CD14-positive monocyte (primary cell): ENCODE measurements around the gene STK11IP. TPM values are rescaled to one million over a fixed set of nuclear protein-coding genes. Genes with fewer than 3 reads are reported as not detected.

Experiments
- DNase-seq, 3 donors: peaks; one replicate each; pipeline ENCODE4 v3.0.0-alpha.2; 2011 to 2022
- H2AFZ ChIP-seq: 2 replicates; pipeline ENCODE4 v1.6.0; 2012; ENCODE audit warnings: mild to moderate bottlenecking, low read depth, low read length, inconsistent platforms; ENCODE audit not compliant: insufficient read depth, poor library complexity, severe bottlenecking
- H3K27ac ChIP-seq, 2 donors: 1 replicate in 1 of 2; 2 replicates in 1 of 2; pipeline ENCODE4 v1.5.1; 2012 to 2013; ENCODE audit warnings: low read length in 2 of 2, control low read depth in 1 of 2, inconsistent platforms in 1 of 2, low read depth in 1 of 2, mild to moderate bottlenecking in 1 of 2
- H3K27me3 ChIP-seq, 2 donors: one replicate each; pipeline versions ENCODE4 v1.6.0 to v1.6.1; 2011 to 2013; ENCODE audit warnings: low read length in 2 of 2; ENCODE audit not compliant: control insufficient read depth in 2 of 2, insufficient read depth in 2 of 2
- H3K36me3 ChIP-seq, 2 donors: replicated peaks in 1 of 2; 1 replicate in 1 of 2; 2 replicates in 1 of 2; pipeline versions ENCODE4 v1.5.1 to v1.6.1; 2012 to 2013; ENCODE audit warnings: low read length in 2 of 2, control low read depth in 1 of 2, inconsistent platforms in 1 of 2, mild to moderate bottlenecking in 1 of 2; ENCODE audit not compliant: insufficient read depth in 2 of 2, control insufficient read depth in 1 of 2
- H3K4me1 ChIP-seq, 2 donors: 1 replicate in 1 of 2; 2 replicates in 1 of 2; pipeline versions ENCODE4 v1.5.1 to v1.6.1; 2012 to 2013; ENCODE audit warnings: low read length in 2 of 2, control low read depth in 1 of 2, inconsistent platforms in 1 of 2, mild to moderate bottlenecking in 1 of 2, moderate library complexity in 1 of 2; ENCODE audit not compliant: insufficient read depth in 2 of 2, control insufficient read depth in 1 of 2
- H3K4me2 ChIP-seq: replicated peaks from 2 replicates; pipeline ENCODE3; 2012; ENCODE audit warnings: low read length, moderate library complexity, mild to moderate bottlenecking; ENCODE audit not compliant: poor library complexity, severe bottlenecking; ENCODE audit errors: extremely low read depth
- H3K4me3 ChIP-seq, 3 experiments: fragments of 200-600 bp in 1 of 3; sonication (generic) in 1 of 3; replicated peaks in 1 of 3; 1 replicate in 2 of 3; 2 replicates in 1 of 3; pipeline ENCODE4 v1.5.1; 2011 to 2013; ENCODE audit warnings: low read length in 3 of 3, mild to moderate bottlenecking in 3 of 3, control low read depth in 2 of 3, low read depth in 2 of 3, inconsistent platforms in 1 of 3, moderate library complexity in 1 of 3
- H3K79me2 ChIP-seq: 2 replicates; pipeline ENCODE4 v1.6.0; 2012; ENCODE audit warnings: mild to moderate bottlenecking, control low read depth, inconsistent platforms, low read length, moderate library complexity; ENCODE audit not compliant: insufficient read depth
- H3K9ac ChIP-seq: 2 replicates; pipeline ENCODE4 v1.6.0; 2017; ENCODE audit warnings: low read length, mild to moderate bottlenecking; ENCODE audit not compliant: insufficient read depth, poor library complexity, severe bottlenecking
- H3K9me3 ChIP-seq, 2 donors: replicated peaks in 1 of 2; 1 replicate in 1 of 2; 2 replicates in 1 of 2; pipeline versions ENCODE4 v1.5.1 to v1.6.1; 2012 to 2013; ENCODE audit warnings: low read length in 2 of 2, control low read depth in 1 of 2; ENCODE audit not compliant: control insufficient read depth in 1 of 2, insufficient read depth in 1 of 2
- H4K20me1 ChIP-seq: 2 replicates; pipeline ENCODE4 v1.6.0; 2012; ENCODE audit warnings: mild to moderate bottlenecking, low read length, control low read depth, moderate library complexity; ENCODE audit not compliant: insufficient read depth
- H3K27ac Mint-ChIP-seq, 7 donors: one replicate each; pipeline ENCODE4 v1.8.0; 2020; ENCODE audit warnings: mild to moderate bottlenecking in 7 of 7, mixed read lengths in 7 of 7, moderate library complexity in 6 of 7, inconsistent platforms in 2 of 7
- H3K27me3 Mint-ChIP-seq, 3 donors: one replicate each; pipeline ENCODE4 v1.8.0; 2021 to 2022; ENCODE audit warnings: low read depth in 3 of 3, mild to moderate bottlenecking in 3 of 3, mixed read lengths in 3 of 3, moderate library complexity in 3 of 3, inconsistent platforms in 1 of 3
- H3K36me3 Mint-ChIP-seq, 2 donors: one replicate each; pipeline ENCODE4 v1.8.0; 2020; ENCODE audit warnings: mixed read lengths in 2 of 2, inconsistent platforms in 1 of 2, mild to moderate bottlenecking in 1 of 2
- H3K4me1 Mint-ChIP-seq: one replicate; pipeline ENCODE4 v1.8.0; 2020; ENCODE audit warnings: mild to moderate bottlenecking, mixed read lengths
- H3K4me3 Mint-ChIP-seq, 2 donors: one replicate each; pipeline ENCODE4 v1.8.0; 2020; ENCODE audit warnings: mild to moderate bottlenecking in 2 of 2, mixed read lengths in 2 of 2, moderate library complexity in 1 of 2
- H3K9me3 Mint-ChIP-seq, 7 donors: one replicate each; pipeline ENCODE4 v1.8.0; 2020 to 2022; ENCODE audit warnings: mixed read lengths in 7 of 7, mild to moderate bottlenecking in 6 of 7, moderate library complexity in 6 of 7, inconsistent platforms in 2 of 7
- CTCF ChIP-seq: fragments of 200-600 bp; IDR thresholded peaks from one replicate; pipeline ENCODE4 v1.8.0; 2022; ENCODE audit warnings: antibody characterized with exemption, mild to moderate bottlenecking
- WGBS: methylation state at CpG from one replicate; pipeline ENCODE4 v1.1.5; 2013; ENCODE audit warnings: missing lambda C conversion rate; ENCODE audit not compliant: insufficient coverage; 5-methylcytosine and 5-hydroxymethylcytosine counted together
- intact Hi-C, 2 donors: fragments of 100-400 bp; cut with micrococcal nuclease; formaldehyde crosslinking; loops; one replicate each; pipeline versions ENCODE4 v1.15.0 to v1.15.1; 2023
- polyA plus RNA-seq, 3 donors: library from polyadenylated mRNA; depleted of rRNA in 1 of 3; unstranded in 2 of 3; stranded (reverse) in 1 of 3; fragments of 300-500 nt in 2 of 3; fragments of >200 nt in 1 of 3; fragmentation: Illumina TruSeq in 2 of 3; gene quantifications; 1 replicate in 2 of 3; 2 replicates in 1 of 3; pipeline ENCODE4 v1.2.3, GENCODE V29; 2012 to 2021

Gene STK11IP
- polyA plus RNA-seq, 3 donors, result 13.0 to 79.1 (median 15.7) TPM

GRCh38 chr2:219656526-219656925 is 58.9 kb downstream of the STK11IP start:
- no peak for DNase-seq
- H3K9me3 Mint-ChIP-seq, result peaks cover 4 to 17% (median 13%) of the 10 kb centered on the region in 7 donors
- H3K4me3 ChIP-seq, result no peak overlapping the region

GRCh38 chr2:219658196-219658846 is 60.7 kb downstream of the STK11IP start:
- Mint-ChIP-seq H3K27me3 (peaks cover 9 to 25% (median 14%) of the 10 kb centered on the region in 3 donors), H3K9me3 (peaks cover 7 to 25% (median 16%) of the 10 kb centered on the region in 7 donors), H3K4me3 (no peak overlapping the region), H3K4me1 (no peaks in the 10 kb centered on the region), H3K27ac (no peak overlapping the region), H3K36me3 (no peaks in the 10 kb centered on the region)
- intact Hi-C loops, result no loop called here
- TF ChIP-seq CTCF, result no peak
- no peak overlapping the region for H3K27ac ChIP-seq
- H3K79me2 ChIP-seq, result no peaks in the 10 kb centered on the region
- no peaks in the 10 kb centered on the region for H3K36me3 ChIP-seq
- H3K4me2 ChIP-seq, result no peak overlapping the region
- H4K20me1 ChIP-seq, result no peaks in the 10 kb centered on the region
- H2AFZ ChIP-seq, result no peak overlapping the region
- 88% methylated on average over 3 of the region's 7 CpGs for WGBS
- no peak overlapping the region for H3K9ac ChIP-seq
- peaks cover 12 to 13% of the 10 kb centered on the region in 2 donors for H3K27me3 ChIP-seq
- H3K4me1 ChIP-seq, result no peaks in the 10 kb centered on the region
- H3K4me3 ChIP-seq, result no peak overlapping the region
- peaks cover 0 to 17% of the 10 kb centered on the region in 2 donors for H3K9me3 ChIP-seq
- no peak for DNase-seq

More at GRCh38 chr2:219656526-219656925, 58.9 kb downstream of the STK11IP start:
- H3K4me3 Mint-ChIP-seq, result no peak overlapping the region
- no peak for TF ChIP-seq CTCF
- no peak overlapping the region for H3K27ac Mint-ChIP-seq
- no CpG with 5 or more reads among the region's 1 CpG for WGBS
- intact Hi-C loops, result no loop called here
- H3K4me1 Mint-ChIP-seq, result no peaks in the 10 kb centered on the region
- no peaks in the 10 kb centered on the region for H3K36me3 Mint-ChIP-seq
- no peak overlapping the region for H2AFZ ChIP-seq
- H3K9ac ChIP-seq, result no peak overlapping the region
- H3K27ac ChIP-seq, result no peak overlapping the region
- H3K4me2 ChIP-seq, result no peak overlapping the region
- peaks cover 17 to 32% (median 18%) of the 10 kb centered on the region in 3 donors for H3K27me3 Mint-ChIP-seq
- H3K36me3 ChIP-seq, result no peaks in the 10 kb centered on the region
- no peaks in the 10 kb centered on the region for H3K79me2 ChIP-seq
- H3K9me3 ChIP-seq, result peaks cover 0 to 15% of the 10 kb centered on the region in 2 donors
- no peaks in the 10 kb centered on the region for H4K20me1 ChIP-seq
- peaks cover 15% of the 10 kb centered on the region in 2 donors for H3K27me3 ChIP-seq
- H3K4me1 ChIP-seq, result no peaks in the 10 kb centered on the region
